Brain microvascular endothelial cell (primary cell): ENCODE measurements around the gene NDUFA13.

Experiments
- DNase-seq: peaks from one replicate; pipeline ENCODE4 v3.0.0-alpha.2; 2020
- H3K27ac ChIP-seq: fragments of 250-450 bp; sonication (Bioruptor Pico); 2 replicates; pipeline ENCODE4 v1.5.1; 2020; ENCODE audit warnings: mild to moderate bottlenecking, moderate library complexity
- H3K27me3 ChIP-seq: fragments of 250-450 bp; sonication (Bioruptor Pico); replicated peaks from 2 replicates; pipeline ENCODE4 v1.5.1; 2020; ENCODE audit warnings: mild to moderate bottlenecking
- H3K36me3 ChIP-seq: fragments of 250-450 bp; sonication (Bioruptor Pico); replicated peaks from 2 replicates; pipeline ENCODE4 v1.5.1; 2020; ENCODE audit warnings: mild to moderate bottlenecking
- H3K4me3 ChIP-seq: 2 replicates; pipeline ENCODE4 v1.5.1; 2011; ENCODE audit warnings: low read depth, mild to moderate bottlenecking, control low read depth, low read length, moderate library complexity
- CTCF ChIP-seq: IDR thresholded peaks from 2 replicates; pipeline ENCODE4 v1.5.1; 2011; ENCODE audit warnings: low read depth, mild to moderate bottlenecking, moderate library complexity, low read length, control low read depth, inconsistent platforms; ENCODE audit errors: missing control alignments
- in situ Hi-C: cut with HindIII; loops from 2 replicates; pipeline ENCODE4 v1.10.0; 2017; ENCODE audit warnings: low sequenced_read_pairs, low pct_ligation_motif_present

NDUFA13 gene

DNA sequence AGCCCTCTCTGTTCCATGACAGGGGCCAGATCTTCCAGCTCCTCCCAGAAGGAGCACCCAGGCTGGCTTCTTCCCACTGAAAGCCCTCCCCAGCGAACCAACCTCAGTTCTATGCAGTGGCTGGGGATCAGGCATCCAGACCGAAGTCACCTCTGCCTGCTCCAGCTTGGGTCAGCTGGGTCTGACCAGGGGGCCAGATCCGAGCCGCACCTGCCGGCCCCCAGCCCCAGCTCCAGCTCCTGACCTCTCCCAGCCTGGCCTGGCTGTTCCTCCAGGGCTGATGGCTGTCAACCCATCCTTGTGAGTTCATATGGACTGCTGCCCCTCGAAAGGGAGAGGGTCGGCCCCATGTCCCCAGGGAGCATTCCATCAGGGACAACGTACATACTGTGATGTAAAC lies 8.7 kb upstream of the NDUFA13 start:
- TF ChIP-seq CTCF = no peak
- no peak overlapping the region for H3K27ac ChIP-seq
- no peaks in the 10 kb centered on the region for H3K27me3 ChIP-seq
- in situ Hi-C loops = no loop called here
- no peak for DNase-seq
- H3K4me3 ChIP-seq = no peak overlapping the region
- peaks cover 46% of the 10 kb centered on the region for H3K36me3 ChIP-seq

GRCh38 chr19:19508217-19508616 lies 7.8 kb upstream of the NDUFA13 start:
- TF ChIP-seq CTCF = no peak
- Histone ChIP-seq H3K36me3 (peaks cover 37% of the 10 kb centered on the region), H3K4me3 (no peak overlapping the region), H3K27me3 (no peaks in the 10 kb centered on the region), H3K27ac (no peak overlapping the region)
- DNase-seq = no peak
- in situ Hi-C loops = no loop called here

DNA sequence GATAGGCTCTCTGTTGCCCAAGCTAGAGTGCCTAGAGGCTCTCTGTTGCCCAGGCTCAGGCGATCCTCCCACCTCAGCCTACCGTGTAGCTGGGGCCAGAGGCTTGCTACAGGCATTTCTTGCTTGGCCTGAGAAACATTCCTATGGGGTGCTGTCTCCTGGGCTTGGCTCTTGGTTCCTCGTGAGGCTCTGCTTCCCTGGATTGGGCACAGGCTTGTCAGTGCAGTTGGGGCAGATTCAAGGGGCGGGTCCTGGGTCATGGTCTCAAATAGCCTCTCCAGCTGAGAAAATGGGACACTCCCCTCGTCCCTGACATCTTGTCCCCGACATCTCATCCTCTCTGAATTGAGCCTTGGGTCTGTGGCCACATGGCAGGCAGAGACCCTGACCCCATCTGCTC lies 5.6 kb upstream of the NDUFA13 start:
- H3K27ac ChIP-seq = no peak overlapping the region
- no peak for DNase-seq
- TF ChIP-seq CTCF = no peak
- no peak overlapping the region for H3K4me3 ChIP-seq
- in situ Hi-C loops = no loop called here
- H3K27me3 ChIP-seq = no peaks in the 10 kb centered on the region
- peaks cover 20% of the 10 kb centered on the region for H3K36me3 ChIP-seq

- in situ Hi-C loops = no loop called here
- no peak for TF ChIP-seq CTCF
- Histone ChIP-seq H3K27ac (no peak overlapping the region), H3K4me3 (no peak overlapping the region), H3K27me3 (no peaks in the 10 kb centered on the region), H3K36me3 (no peaks in the 10 kb centered on the region)
- no peak for DNase-seq
These were observed 2.3 kb upstream of the NDUFA13 start for GRCh38 chr19:19513682-19514081.

- in situ Hi-C loops = no loop called here
- peak; percentile 14 for DNase-seq
- no peaks in the 10 kb centered on the region for H3K27me3 ChIP-seq
- H3K27ac ChIP-seq = no peak overlapping the region
- H3K36me3 ChIP-seq = no peaks in the 10 kb centered on the region
- no peak for TF ChIP-seq CTCF
- H3K4me3 ChIP-seq = no peak overlapping the region
These were observed 1.8 kb upstream of the NDUFA13 start for GRCh38 chr19:19514215-19514657.

- H3K36me3 ChIP-seq = no peaks in the 10 kb centered on the region
- H3K27me3 ChIP-seq = no peaks in the 10 kb centered on the region
- H3K4me3 ChIP-seq = peak within 1 kb of the TSS; percentile 87
- peak within 1 kb of the TSS; percentile 59 for H3K27ac ChIP-seq
- DNase-seq = no peak
- no peak for TF ChIP-seq CTCF
- in situ Hi-C loops = no loop called here
These were observed 964 bp upstream of the NDUFA13 start, which contains the start of gene TSSK6 for GRCh38 chr19:19514881-19515641. Gene TSSK6 (minus strand): TSS chr19:19515548. CDS start chr19:19515427, 121 bp downstream.
